MCF 10A (cell line): ENCODE results near the gene ZSCAN31. TPM values are rescaled to one million over a fixed set of nuclear protein-coding genes. Genes with fewer than 3 reads are reported as not detected.

Experiments used
- BruUV-seq: library from RNA; stranded (reverse); fragments of 400-500 nt; replicated peaks from 2 replicates; lab custom pipeline; 2021; lab: Mats Ljungman, UMichigan
- CTCF ChIA-PET: fragments of 300-600 bp; sonication (Branson Sonifier 250); formaldehyde crosslinking; extraction: SDS; loops from one replicate; lab custom pipeline; 2021; ENCODE audit warnings: antibody characterized with exemption, inconsistent platforms; lab: Yijun Ruan, JAX
- POLR2A ChIA-PET: fragments of 300-600, 350-650 bp; sonication (Branson Sonifier 250); formaldehyde crosslinking; extraction: SDS; loops from one replicate; lab custom pipeline; 2020; ENCODE audit warnings: antibody characterized with exemption, inconsistent platforms; lab: Yijun Ruan, JAX
- DNase-seq: peaks from one replicate; pipeline ENCODE4 v3.0.0-alpha.2; 2018; ENCODE audit not compliant: unreplicated experiment
- H3K27ac Mint-ChIP-seq: one replicate; pipeline ENCODE4 v1.8.0; 2022; ENCODE audit warnings: mild to moderate bottlenecking, low read depth, mixed read lengths; ENCODE audit not compliant: unreplicated experiment
- H3K27me3 Mint-ChIP-seq: one replicate; pipeline ENCODE4 v1.8.0; 2022; ENCODE audit warnings: mixed read lengths; ENCODE audit not compliant: insufficient read depth, unreplicated experiment
- H3K36me3 Mint-ChIP-seq: one replicate; pipeline ENCODE4 v1.8.0; 2022; ENCODE audit warnings: mild to moderate bottlenecking, moderate library complexity, mixed read lengths; ENCODE audit not compliant: insufficient read depth, unreplicated experiment
- H3K4me1 Mint-ChIP-seq: one replicate; pipeline ENCODE4 v1.8.0; 2022; ENCODE audit warnings: mixed read lengths; ENCODE audit not compliant: insufficient read depth, unreplicated experiment
- H3K4me3 Mint-ChIP-seq: one replicate; pipeline ENCODE4 v1.8.0; 2022; ENCODE audit warnings: mild to moderate bottlenecking, moderate library complexity, mixed read lengths; ENCODE audit not compliant: unreplicated experiment
- H3K9me3 Mint-ChIP-seq: one replicate; pipeline ENCODE4 v1.8.0; 2022; ENCODE audit warnings: mixed read lengths; ENCODE audit not compliant: unreplicated experiment
- intact Hi-C: fragments of 100-400 bp; cut with micrococcal nuclease; formaldehyde crosslinking; loops from 2 replicates; pipeline ENCODE4 v1.14.1; 2022
- total RNA-seq: library from RNA; stranded (reverse); gene quantifications from 2 replicates; pipeline ENCODE4 v1.2.3, GENCODE V29; 2022
- TF ChIP-seq, protein P1 (sequence below): fragments of 200-600 bp; IDR thresholded peaks from one replicate; pipeline ENCODE4 v1.8.0; 2022; ENCODE audit warnings: antibody characterized with exemption, mild to moderate bottlenecking; ENCODE audit not compliant: unreplicated experiment

ZSCAN31 gene
- total RNA-seq, 1 experiment from 2014 or later, result 5.0 TPM

DNA sequence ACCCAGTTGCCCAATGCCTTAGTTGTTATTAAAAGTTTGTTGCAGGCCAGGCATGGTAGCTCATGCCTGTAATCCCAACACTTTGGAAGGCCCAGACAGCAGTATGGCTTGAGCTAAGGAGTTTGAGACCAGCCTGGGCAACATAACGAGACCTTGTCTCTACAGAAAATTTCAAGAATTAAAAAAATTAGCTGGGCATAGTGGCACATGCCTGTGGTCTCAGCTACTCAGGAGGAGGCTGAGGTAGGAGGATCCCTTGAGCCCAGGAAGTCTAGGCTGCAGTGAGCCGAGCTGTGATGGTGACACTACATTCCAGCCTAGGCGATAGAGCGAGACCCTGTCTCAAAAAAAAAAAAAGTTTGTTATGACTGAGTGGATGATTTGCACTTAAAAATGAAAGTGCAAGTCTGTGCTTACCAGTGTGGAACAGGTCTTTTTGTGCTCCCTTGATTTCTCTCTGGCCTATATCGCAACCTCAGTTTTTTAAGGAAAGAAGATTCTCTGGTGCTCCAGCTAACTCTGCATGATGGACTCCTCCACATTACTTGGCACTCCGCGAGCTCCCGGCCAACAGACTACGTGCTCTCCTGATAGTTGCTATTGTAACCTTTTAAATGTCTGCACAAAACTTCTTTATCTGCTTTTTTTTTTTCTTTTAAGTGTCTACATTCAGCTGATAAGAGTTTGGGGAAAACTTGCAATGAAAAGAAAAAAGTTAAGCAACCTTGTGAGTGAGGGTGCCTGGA lies 35.9 kb upstream of the ZSCAN31 start:
- Mint-ChIP-seq H3K9me3 (no peaks in the 10 kb centered on the region), H3K27me3 (no peaks in the 10 kb centered on the region), H3K4me3 (no peak overlapping the region), H3K36me3 (no peaks in the 10 kb centered on the region), H3K27ac (no peak overlapping the region), H3K4me1 (no peaks in the 10 kb centered on the region)
- ChIA-PET CTCF (interaction anchor here (0.6 to 1.0 kb wide), 3 partner anchors 16 to 1924 kb away, joined by 3 read pairs; no protein-coding TSS in a partner anchor), POLR2A (interaction anchor here (1.3 to 3.0 kb wide), 4 partner anchors 9 to 16 kb away, joined by 4 to 19 read pairs (median 4); no protein-coding TSS in a partner anchor)
- no TSS peak for BruUV-seq
- TF ChIP-seq, protein P1, sequence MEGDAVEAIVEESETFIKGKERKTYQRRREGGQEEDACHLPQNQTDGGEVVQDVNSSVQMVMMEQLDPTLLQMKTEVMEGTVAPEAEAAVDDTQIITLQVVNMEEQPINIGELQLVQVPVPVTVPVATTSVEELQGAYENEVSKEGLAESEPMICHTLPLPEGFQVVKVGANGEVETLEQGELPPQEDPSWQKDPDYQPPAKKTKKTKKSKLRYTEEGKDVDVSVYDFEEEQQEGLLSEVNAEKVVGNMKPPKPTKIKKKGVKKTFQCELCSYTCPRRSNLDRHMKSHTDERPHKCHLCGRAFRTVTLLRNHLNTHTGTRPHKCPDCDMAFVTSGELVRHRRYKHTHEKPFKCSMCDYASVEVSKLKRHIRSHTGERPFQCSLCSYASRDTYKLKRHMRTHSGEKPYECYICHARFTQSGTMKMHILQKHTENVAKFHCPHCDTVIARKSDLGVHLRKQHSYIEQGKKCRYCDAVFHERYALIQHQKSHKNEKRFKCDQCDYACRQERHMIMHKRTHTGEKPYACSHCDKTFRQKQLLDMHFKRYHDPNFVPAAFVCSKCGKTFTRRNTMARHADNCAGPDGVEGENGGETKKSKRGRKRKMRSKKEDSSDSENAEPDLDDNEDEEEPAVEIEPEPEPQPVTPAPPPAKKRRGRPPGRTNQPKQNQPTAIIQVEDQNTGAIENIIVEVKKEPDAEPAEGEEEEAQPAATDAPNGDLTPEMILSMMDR, result no peak
- no peak for DNase-seq
- intact Hi-C loops, result no loop called here

DNA sequence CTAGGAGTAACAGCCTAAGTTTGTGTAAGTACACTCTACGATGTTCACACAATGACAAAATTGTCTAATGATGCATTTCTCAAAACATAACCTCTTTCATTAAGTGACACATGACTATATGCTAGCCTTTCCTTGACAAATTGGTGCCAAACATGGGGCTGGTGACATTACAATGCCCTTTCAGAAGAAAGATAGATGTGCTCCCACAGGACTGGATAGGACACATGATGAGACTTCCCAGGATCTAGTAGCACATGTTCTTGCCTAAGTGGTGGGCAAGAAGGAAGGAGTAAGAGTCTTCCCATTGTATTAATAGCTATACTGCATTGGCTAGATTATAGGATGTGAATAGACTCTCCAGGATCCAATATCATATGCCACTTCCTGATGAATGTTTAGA lies 35.3 kb upstream of the ZSCAN31 start:
- intact Hi-C loops, result no loop called here
- H3K9me3 Mint-ChIP-seq, result no peaks in the 10 kb centered on the region
- no peak overlapping the region for H3K4me3 Mint-ChIP-seq
- no peaks in the 10 kb centered on the region for H3K36me3 Mint-ChIP-seq
- no peaks in the 10 kb centered on the region for H3K4me1 Mint-ChIP-seq
- TF ChIP-seq, protein P1, result no peak
- ChIA-PET POLR2A (interaction anchor here (1.3 to 3.0 kb wide), 4 partner anchors 8 to 15 kb away, joined by 4 to 19 read pairs (median 4); no protein-coding TSS in a partner anchor), CTCF (interaction anchor here (0.7 to 1.4 kb wide), 3 partner anchors 16 to 361 kb away, joined by 3 to 6 read pairs (median 3); no protein-coding TSS in a partner anchor)
- no peaks in the 10 kb centered on the region for H3K27me3 Mint-ChIP-seq
- no TSS peak for BruUV-seq
- DNase-seq, result no peak
- H3K27ac Mint-ChIP-seq, result no peak overlapping the region

- Mint-ChIP-seq H3K36me3 (no peaks in the 10 kb centered on the region), H3K4me1 (no peaks in the 10 kb centered on the region), H3K4me3 (no peak overlapping the region), H3K9me3 (no peaks in the 10 kb centered on the region), H3K27me3 (no peaks in the 10 kb centered on the region), H3K27ac (no peak overlapping the region)
- POLR2A ChIA-PET, result interaction anchor here (0.9 to 3.0 kb wide), 3 partner anchors 11 to 14 kb away, joined by 3 to 19 read pairs (median 4); no protein-coding TSS in a partner anchor
- no peak for DNase-seq
- CTCF ChIA-PET, result interaction anchor here (1.1 to 1.4 kb wide), 2 partner anchors 15 to 360 kb away, joined by 3 to 6 read pairs; no protein-coding TSS in a partner anchor
- intact Hi-C loops, result no loop called here
- BruUV-seq, result no TSS peak
- TF ChIP-seq, protein P1, result no peak
Measured at GRCh38 chr6:28370440-28370839, 34.5 kb upstream of the ZSCAN31 start.

GRCh38 chr6:28369463-28369862 lies 33.5 kb upstream of the ZSCAN31 start:
- H3K27me3 Mint-ChIP-seq, result no peaks in the 10 kb centered on the region
- DNase-seq, result no peak
- no peak overlapping the region for H3K27ac Mint-ChIP-seq
- H3K9me3 Mint-ChIP-seq, result no peaks in the 10 kb centered on the region
- POLR2A ChIA-PET, result no interaction called here
- intact Hi-C loops, result no loop called here
- no peak overlapping the region for H3K4me3 Mint-ChIP-seq
- CTCF ChIA-PET, result no interaction called here
- H3K36me3 Mint-ChIP-seq, result no peaks in the 10 kb centered on the region
- no TSS peak for BruUV-seq
- TF ChIP-seq, protein P1, result no peak
- H3K4me1 Mint-ChIP-seq, result no peaks in the 10 kb centered on the region
